Keratinocyte (primary cell): ENCODE measurements around the gene DACH1.

ENCODE experiments used
- CTCF ChIP-seq, 3 experiments: IDR thresholded peaks in 1 of 3; conservative IDR thresholded peaks in 1 of 3; optimal IDR thresholded peaks in 1 of 3; 2 replicates in 2 of 3; 3 replicates in 1 of 3; pipeline versions ENCODE3 to v1.5.1; 2011; ENCODE audit warnings: low read length in 3 of 3, mild to moderate bottlenecking in 3 of 3, moderate library complexity in 2 of 3, control low read depth in 1 of 3, inconsistent platforms in 1 of 3; ENCODE audit not compliant: insufficient read depth in 2 of 3; ENCODE audit errors: extremely low read depth in 1 of 3
- EZH2 ChIP-seq: IDR thresholded peaks from one replicate; pipeline ENCODE4 v1.6.1; 2012; ENCODE audit warnings: inconsistent platforms, mild to moderate bottlenecking, low read length, moderate library complexity

DNA sequence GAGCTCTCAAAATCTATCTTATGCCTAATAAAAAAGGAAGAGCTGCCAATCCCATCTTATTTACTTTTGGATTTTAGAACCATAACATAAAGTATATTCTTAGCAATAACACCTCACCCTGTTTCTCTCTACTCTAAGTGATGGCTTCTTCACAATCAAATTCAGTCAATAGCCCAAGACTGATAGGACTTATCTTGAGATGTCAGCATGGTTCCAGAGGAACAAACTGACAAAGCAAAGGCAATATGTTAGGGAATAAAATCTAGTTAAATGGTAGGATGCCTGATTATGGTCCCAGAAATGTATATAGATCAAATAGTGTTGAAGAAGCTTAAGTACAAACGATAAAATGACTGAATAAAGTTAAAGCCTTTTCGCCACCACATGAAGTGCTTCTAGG is 36.3 kb downstream of the DACH1 start:
- TF ChIP-seq CTCF (optimal IDR thresholded peaks at IDR 0.05 in 1 of 3, IDR thresholded peaks at IDR 0.05 in 1 of 3, conservative IDR thresholded peaks at IDR 0.05 in 1 of 3; ENCODE audit: extremely low read depth in 1 of 3, insufficient read depth in 2 of 3, low read length in 3 of 3) (no peak), EZH2 (no peak)
